ENCODE results near the gene RHBDF2. TPM values are rescaled to one million over a fixed set of nuclear protein-coding genes. Genes with fewer than 3 reads are reported as not detected.

The RHBDF2 gene
- total RNA-seq, 1 donor from 2014 or later = 189 TPM

DNA sequence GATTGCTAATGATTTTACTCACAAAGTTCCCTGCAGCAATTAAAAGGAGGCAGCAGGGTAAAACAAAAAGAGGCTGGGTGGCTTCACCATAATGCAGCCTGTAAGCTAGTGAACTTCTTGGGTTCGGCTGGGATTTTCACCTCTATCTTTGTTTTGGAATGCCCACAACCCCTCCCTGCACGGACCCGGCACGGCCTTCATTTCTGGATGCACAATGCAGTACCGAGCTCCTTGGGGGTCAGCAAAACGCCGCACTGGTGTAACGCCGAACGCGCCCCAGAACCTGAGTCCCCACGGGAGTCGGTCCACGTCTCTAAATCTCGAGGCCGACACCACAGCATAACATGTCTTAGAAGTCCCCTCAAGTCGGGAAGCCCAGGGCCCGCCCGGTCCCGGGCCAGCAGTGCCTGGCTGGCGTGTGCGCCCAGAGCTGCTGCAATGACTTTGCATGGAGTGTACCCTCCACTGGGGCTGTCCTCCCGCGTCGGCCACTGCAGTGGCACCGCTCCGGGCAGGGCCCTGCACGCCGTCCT lies 49.0 kb downstream of the RHBDF2 start:
- Mint-ChIP-seq H3K4me1 (peaks cover 45% of the 10 kb centered on the region), H3K9me3 (no peaks in the 10 kb centered on the region), H3K36me3 (ENCODE audit: low read depth) (no peaks in the 10 kb centered on the region), H3K27ac (peak overlapping the region; percentile 50), H3K4me3 (peak overlapping the region; percentile 83), H3K27me3 (no peaks in the 10 kb centered on the region)
- ChIA-PET POLR2A (interaction anchor here (0.6 to 3.3 kb wide), 10 partner anchors 15 to 50 kb away, joined by 3 to 14 read pairs (median 3); partner anchors contain the start of genes AANAT and RHBDF2), CTCF (interaction anchor here (1.0 to 2.3 kb wide), 5 partner anchors 15 to 47 kb away, joined by 3 to 9 read pairs (median 4); partner anchors contain the start of gene AANAT)
- ATAC-seq (ENCODE audit: low read depth) = no peak
- intact Hi-C loops (cut with micrococcal nuclease) = loop anchor here (2.0 kb wide), 1 partner anchor 511 kb away; the partner anchor contains the start of gene FBF1
- TF ChIP-seq, protein P1, sequence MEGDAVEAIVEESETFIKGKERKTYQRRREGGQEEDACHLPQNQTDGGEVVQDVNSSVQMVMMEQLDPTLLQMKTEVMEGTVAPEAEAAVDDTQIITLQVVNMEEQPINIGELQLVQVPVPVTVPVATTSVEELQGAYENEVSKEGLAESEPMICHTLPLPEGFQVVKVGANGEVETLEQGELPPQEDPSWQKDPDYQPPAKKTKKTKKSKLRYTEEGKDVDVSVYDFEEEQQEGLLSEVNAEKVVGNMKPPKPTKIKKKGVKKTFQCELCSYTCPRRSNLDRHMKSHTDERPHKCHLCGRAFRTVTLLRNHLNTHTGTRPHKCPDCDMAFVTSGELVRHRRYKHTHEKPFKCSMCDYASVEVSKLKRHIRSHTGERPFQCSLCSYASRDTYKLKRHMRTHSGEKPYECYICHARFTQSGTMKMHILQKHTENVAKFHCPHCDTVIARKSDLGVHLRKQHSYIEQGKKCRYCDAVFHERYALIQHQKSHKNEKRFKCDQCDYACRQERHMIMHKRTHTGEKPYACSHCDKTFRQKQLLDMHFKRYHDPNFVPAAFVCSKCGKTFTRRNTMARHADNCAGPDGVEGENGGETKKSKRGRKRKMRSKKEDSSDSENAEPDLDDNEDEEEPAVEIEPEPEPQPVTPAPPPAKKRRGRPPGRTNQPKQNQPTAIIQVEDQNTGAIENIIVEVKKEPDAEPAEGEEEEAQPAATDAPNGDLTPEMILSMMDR (IDR thresholded peaks at IDR 0.05) = no peak
- DNase-seq = no peak

DNA sequence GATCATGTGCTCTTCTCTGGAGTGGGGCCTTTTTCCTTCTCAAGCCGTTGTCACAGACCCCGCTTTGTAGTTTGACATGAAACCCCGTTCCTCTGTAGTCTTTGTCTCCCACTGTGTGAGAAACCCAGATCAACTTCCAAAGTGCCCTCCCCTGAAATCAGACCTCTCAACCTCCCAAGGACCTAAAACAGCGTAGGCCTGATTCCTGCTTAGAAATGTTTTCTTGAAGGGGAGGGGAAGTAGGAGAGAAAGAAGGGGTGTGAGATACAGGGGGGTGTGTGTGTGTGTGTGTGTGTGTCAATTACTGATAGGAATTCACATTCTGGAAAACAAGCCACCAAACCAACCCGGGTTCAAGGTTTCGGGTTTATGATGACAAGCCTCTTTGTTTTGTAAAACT lies 49.7 kb downstream of the RHBDF2 start:
- TF ChIP-seq, protein P1 (IDR thresholded peaks at IDR 0.05) = no peak
- no peaks in the 10 kb centered on the region for H3K9me3 Mint-ChIP-seq
- ATAC-seq (ENCODE audit: low read depth) = no peak
- CTCF ChIA-PET = interaction anchor here (1.0 to 1.2 kb wide), 2 partner anchors 15 to 44 kb away, joined by 3 to 4 read pairs; partner anchors contain the start of gene AANAT
- no peak for DNase-seq
- POLR2A ChIA-PET = interaction anchor here (0.6 to 3.3 kb wide), 8 partner anchors 15 to 50 kb away, joined by 3 to 14 read pairs (median 3); partner anchors contain the start of genes AANAT and RHBDF2
- intact Hi-C loops (cut with micrococcal nuclease) = no loop called here
- H3K4me3 Mint-ChIP-seq = peak overlapping the region; percentile 83
- H3K36me3 Mint-ChIP-seq (ENCODE audit: low read depth) = no peaks in the 10 kb centered on the region
- H3K4me1 Mint-ChIP-seq = peaks cover 52% of the 10 kb centered on the region
- H3K27ac Mint-ChIP-seq = no peak overlapping the region
- H3K27me3 Mint-ChIP-seq = no peaks in the 10 kb centered on the region

- H3K9me3 Mint-ChIP-seq = no peaks in the 10 kb centered on the region
- ChIA-PET POLR2A (interaction anchor here (0.6 to 1.1 kb wide), 4 partner anchors 21 to 67 kb away, joined by 3 to 8 read pairs (median 4); no protein-coding TSS in a partner anchor), CTCF (interaction anchor here (1.0 to 1.6 kb wide), 2 partner anchors 18 to 41 kb away, joined by 3 to 4 read pairs; no protein-coding TSS in a partner anchor)
- TF ChIP-seq, protein P1 (IDR thresholded peaks at IDR 0.05) = no peak
- no peak overlapping the region for H3K4me3 Mint-ChIP-seq
- intact Hi-C loops (cut with micrococcal nuclease) = no loop called here
- no peaks in the 10 kb centered on the region for H3K36me3 Mint-ChIP-seq (ENCODE audit: low read depth)
- ATAC-seq (ENCODE audit: low read depth) (no peak), DNase-seq (no peak)
- H3K27ac Mint-ChIP-seq = no peak overlapping the region
- no peaks in the 10 kb centered on the region for H3K27me3 Mint-ChIP-seq
- peaks cover 76% of the 10 kb centered on the region for H3K4me1 Mint-ChIP-seq
Measured at GRCh38 chr17:76449126-76449525, 52.1 kb downstream of the RHBDF2 start.

GRCh38 chr17:76447931-76448652 lies 53.1 kb downstream of the RHBDF2 start:
- Mint-ChIP-seq H3K27me3 (no peaks in the 10 kb centered on the region), H3K4me3 (no peak overlapping the region), H3K4me1 (peaks cover 83% of the 10 kb centered on the region), H3K9me3 (no peaks in the 10 kb centered on the region), H3K36me3 (ENCODE audit: low read depth) (no peaks in the 10 kb centered on the region), H3K27ac (peak overlapping the region; percentile 13)
- CTCF ChIA-PET = interaction anchor here (1.0 to 1.6 kb wide), 2 partner anchors 17 to 40 kb away, joined by 3 to 4 read pairs; no protein-coding TSS in a partner anchor
- DNase-seq (no peak), ATAC-seq (ENCODE audit: low read depth) (peak; percentile 38)
- TF ChIP-seq, protein P1 (IDR thresholded peaks at IDR 0.05) = no peak
- POLR2A ChIA-PET = interaction anchor here (0.6 kb wide), 2 partner anchors 20 to 103 kb away, joined by 3 to 7 read pairs; no protein-coding TSS in a partner anchor
- intact Hi-C loops (cut with micrococcal nuclease) = no loop called here
